GM19438 (cell line): ENCODE measurements around the gene SOCS3.
"Not testable (repeated sequence)": the region's sequence is repeated elsewhere in the genome, so short reads cannot be mapped to it uniquely, and the experiment has no call there.

Source experiments
- ATAC-seq: cut with Tn5 transposase; IDR thresholded peaks from one replicate; pipeline ENCODE4 v1.9.1; 2021; ENCODE audit warnings: low read depth; ENCODE audit not compliant: unreplicated experiment

Gene SOCS3

DNA sequence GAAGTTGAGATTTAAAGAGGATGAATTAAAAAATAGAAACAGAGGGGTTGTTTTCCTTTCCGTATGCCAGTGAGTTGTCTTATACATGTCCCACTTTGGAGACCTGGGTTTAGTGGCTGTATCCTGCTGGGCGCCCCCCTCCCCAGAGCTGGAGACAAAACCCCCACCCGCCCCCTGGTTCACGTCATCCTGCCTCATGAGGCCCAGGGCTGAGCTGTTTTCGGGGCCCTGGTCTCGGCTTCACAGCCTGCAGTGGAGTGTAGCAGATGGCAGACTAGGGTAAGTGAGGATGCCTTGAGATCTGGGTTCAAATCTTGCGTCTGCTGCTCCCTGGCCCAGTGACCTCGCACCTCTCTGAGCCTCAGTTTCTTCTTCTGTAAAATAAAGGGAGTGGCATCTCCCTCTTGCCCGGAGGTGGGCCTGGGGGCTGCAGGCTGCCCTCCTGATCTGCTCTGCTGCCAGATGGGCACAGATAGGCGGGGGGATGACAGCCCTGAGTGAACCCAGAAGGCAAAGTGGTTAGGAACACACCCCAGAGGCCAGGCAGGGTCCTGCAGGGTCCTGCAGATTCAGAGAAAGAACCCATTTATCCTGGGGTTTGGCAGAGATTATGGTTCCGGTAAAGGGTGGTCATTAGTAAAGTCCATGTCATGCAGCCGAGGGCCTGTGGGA lies 45.1 kb downstream of the SOCS3 start:
- no peak for ATAC-seq

DNA sequence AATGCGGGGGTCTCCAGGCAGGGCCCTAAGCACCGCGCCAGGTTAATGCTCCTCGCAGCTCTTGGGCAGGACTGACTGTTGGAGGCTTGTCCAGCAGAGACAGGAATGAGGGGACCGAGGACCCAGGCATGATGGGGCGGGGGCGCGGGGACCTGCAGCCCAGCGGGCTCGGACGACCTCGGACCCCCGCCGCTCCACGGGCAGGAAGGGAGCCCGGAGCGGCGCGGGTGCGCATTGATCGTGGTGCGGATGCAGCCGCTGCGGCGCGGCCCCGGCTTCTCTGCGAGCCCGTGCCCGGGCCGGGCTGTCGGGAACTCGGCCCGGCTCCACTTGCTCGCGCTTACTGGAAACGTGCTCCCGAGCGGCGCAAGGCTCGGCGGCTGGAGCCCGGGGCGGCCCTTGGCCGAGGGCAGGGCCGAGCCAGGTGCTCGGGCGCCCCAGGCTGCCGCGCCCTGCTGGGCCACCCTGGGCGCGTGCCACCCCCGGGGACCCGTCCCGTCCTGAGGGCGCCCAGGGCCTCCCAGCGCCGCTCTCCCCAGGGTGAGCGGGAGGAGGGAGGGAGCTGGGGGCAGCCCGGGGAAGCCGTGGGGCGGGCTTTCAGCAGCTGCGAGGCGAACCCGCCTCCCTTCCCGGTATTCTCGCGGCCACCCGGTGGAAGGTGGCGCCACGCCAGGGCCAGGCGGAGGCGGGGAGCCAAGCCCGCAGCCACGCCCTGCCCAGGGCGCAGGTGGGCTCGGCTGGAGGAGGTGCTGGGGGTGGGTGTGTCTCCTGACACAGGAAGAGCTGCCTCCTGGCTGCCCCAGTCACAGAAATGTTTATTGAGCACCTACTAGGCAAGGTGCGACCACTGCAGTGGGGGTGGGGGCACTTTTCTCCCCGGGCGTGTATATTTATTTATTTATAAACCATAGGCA lies 45.9 kb downstream of the SOCS3 start:
- ATAC-seq, result peak; percentile 44

DNA sequence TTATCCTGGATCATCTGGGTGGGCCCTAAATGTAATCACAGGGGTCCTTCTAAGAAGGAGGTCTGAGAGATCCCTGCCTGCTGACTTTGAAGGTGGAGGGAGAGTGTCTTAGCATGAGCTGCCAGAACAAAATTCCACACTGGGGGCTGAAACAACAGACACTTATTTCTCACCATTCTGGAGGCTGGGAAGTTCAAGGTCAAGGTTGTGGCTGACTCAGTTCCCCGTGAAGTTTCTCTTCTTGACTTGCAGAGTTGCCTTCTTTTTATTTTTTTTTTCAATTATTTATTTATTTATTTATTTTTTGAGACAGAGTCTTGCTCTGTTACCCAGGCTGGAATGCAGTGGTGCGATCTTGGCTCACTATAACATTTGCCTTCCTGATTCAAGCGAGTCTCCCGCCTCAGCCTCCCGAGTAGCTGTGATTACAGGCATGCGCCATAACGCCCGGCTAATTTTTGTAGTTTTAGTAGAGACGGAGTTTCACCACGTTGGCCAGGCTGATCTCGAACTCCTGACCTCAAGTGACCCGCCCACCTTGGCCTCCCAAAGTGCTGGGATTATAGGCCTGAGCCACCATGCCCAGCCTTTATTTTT lies 50.1 kb downstream of the SOCS3 start:
- not testable (repeated sequence) for ATAC-seq

DNA sequence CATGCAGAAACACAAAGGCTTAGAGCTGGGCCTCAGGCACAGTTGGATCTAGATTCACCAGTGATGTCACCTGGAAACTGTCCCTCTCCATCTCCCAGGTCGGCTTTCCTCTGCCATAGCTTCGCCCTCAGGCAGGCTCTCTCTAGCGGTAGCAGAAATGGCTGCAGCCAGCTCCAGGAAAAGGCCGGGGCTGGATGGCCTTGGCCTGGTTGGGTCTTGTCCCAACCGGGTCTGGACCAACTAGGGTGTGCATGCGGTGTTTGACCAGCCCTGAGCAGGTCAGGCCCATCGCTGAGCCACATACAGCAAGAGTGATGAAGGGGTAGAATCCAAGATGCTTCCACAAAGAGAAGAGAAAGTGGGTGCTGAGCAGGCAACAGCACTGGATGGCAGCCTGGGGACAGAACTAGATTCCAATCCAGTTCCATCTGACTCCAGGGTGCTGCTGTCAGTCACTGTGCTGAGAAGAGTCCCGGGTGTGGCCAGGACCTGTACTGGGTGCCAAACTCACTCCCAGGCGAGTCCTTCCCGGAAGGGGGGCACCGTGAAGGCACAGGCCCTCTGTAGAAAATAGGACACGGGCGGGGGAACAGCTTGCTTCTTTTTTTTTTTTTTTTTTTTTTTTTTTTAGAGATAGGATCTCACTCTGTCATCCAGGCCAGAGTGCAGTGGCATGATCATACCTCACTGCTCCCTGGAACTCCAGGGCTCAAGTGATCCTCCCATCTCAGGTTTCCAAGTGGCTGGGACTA lies 51.8 kb downstream of the SOCS3 start:
- ATAC-seq, result no peak

DNA sequence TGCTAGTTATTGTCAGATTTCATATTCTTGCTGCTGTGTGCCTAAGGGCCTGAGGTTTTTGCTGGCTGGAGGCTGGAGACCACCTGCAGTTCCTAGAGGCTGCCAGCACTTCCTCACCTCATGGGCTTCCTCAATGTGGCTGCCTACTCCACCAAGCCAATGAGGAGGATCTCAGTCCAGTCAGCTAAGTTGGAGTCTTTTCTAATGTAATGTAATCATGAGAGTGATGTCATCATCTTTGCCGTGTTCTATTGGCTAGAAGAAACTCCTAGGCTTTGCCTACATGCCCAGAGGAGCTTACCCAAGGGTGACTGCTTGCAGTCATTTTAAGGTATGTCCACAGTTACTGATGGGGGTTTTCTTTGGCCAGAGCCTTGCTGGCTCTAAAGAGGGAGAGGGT lies 53.0 kb downstream of the SOCS3 start:
- ATAC-seq, result no peak
